Measurements from ENCODE around the gene ATG4A.

ATG4A gene

GRCh38 chrX:108117988-108118387 lies 26.4 kb downstream of the ATG4A start:
- TF ChIP-seq, protein P1, sequence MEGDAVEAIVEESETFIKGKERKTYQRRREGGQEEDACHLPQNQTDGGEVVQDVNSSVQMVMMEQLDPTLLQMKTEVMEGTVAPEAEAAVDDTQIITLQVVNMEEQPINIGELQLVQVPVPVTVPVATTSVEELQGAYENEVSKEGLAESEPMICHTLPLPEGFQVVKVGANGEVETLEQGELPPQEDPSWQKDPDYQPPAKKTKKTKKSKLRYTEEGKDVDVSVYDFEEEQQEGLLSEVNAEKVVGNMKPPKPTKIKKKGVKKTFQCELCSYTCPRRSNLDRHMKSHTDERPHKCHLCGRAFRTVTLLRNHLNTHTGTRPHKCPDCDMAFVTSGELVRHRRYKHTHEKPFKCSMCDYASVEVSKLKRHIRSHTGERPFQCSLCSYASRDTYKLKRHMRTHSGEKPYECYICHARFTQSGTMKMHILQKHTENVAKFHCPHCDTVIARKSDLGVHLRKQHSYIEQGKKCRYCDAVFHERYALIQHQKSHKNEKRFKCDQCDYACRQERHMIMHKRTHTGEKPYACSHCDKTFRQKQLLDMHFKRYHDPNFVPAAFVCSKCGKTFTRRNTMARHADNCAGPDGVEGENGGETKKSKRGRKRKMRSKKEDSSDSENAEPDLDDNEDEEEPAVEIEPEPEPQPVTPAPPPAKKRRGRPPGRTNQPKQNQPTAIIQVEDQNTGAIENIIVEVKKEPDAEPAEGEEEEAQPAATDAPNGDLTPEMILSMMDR (IDR thresholded peaks at IDR 0.05; ENCODE audit: insufficient read depth, low read depth, low read length, missing control alignments) = no peak
- H3K4me3 ChIP-seq (ENCODE audit: low read depth, low read length) = no peak overlapping the region
- no peak for DNase-seq (ENCODE audit: low read depth)

DNA sequence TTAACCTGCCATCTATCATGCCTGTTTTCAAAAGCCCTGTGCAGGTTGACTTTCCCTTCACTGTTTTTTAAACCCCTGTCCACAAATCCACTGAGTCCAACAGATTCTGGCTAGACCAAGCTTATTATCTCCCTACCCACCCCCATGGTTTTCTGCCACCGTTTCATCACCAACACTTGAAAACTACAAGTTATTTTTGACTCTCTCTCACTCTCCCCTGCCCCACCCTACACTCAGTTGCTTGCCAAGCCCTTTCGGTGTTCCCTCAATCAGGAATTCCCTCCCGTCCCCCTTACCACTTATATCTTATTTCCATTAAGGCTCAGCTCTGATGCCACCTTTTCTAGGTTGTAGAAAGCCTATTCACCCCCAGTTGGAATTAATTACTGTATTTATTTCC lies 29.7 kb downstream of the ATG4A start:
- TF ChIP-seq, protein P1 (IDR thresholded peaks at IDR 0.05; ENCODE audit: insufficient read depth, low read depth, low read length, missing control alignments) = no peak
- H3K4me3 ChIP-seq (ENCODE audit: low read depth, low read length) = no peak overlapping the region
- DNase-seq (ENCODE audit: low read depth) = no peak

DNA sequence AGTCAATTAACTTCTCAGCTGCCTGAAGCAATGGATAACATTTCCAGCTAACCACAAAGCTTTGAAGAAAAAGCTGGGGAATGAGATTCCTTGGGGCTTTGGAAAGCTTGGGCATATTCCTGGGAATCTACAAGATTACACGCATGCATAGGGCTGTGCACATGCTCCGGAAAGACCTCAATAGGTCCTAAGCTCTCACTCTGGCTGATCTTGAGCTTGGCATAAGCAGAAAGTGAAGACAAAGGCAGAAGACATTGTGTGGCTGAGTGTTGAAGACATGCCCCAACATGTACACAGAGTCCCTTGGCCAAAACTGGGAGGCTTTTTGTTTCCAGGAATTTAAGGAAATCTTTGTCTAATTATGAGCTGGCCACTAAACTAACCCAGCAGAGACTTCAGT lies 31.2 kb downstream of the ATG4A start:
- DNase-seq (ENCODE audit: low read depth) = no peak
- no peak overlapping the region for H3K4me3 ChIP-seq (ENCODE audit: low read depth, low read length)
- TF ChIP-seq, protein P1 (IDR thresholded peaks at IDR 0.05; ENCODE audit: insufficient read depth, low read depth, low read length, missing control alignments) = no peak

GRCh38 chrX:108123591-108124366 lies 32.2 kb downstream of the ATG4A start:
- no peak for DNase-seq (ENCODE audit: low read depth)
- H3K4me3 ChIP-seq (ENCODE audit: low read depth, low read length) = no peak overlapping the region
- TF ChIP-seq, protein P1 (IDR thresholded peaks at IDR 0.05; ENCODE audit: insufficient read depth, low read depth, low read length, missing control alignments) = no peak

- DNase-seq (ENCODE audit: low read depth) = no peak
- TF ChIP-seq, protein P1 (IDR thresholded peaks at IDR 0.05; ENCODE audit: insufficient read depth, low read depth, low read length, missing control alignments) = no peak
- no peak overlapping the region for H3K4me3 ChIP-seq (ENCODE audit: low read depth, low read length)
Observed at GRCh38 chrX:108126661-108127060, 35.1 kb downstream of the ATG4A start.

DNA sequence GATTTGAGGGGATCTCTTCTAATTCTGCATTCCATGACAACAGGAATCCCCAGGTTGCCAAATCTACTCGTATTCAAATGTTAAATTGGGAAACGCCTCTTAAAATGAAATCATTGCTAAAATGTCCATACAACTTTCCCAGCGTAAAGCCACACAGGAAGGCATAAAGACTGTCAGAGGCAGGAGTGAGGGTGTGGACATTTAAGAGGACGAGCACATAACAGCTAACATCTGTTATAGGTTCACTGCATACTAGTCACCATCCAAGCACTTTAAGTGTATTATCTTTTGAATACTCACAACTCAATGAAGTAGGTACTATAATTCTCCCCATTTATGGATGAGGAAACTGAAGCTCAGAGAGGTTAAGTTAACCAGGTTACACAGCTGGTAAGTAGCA lies 35.6 kb downstream of the ATG4A start:
- no peak overlapping the region for H3K4me3 ChIP-seq (ENCODE audit: low read depth, low read length)
- DNase-seq (ENCODE audit: low read depth) = no peak
- TF ChIP-seq, protein P1 (IDR thresholded peaks at IDR 0.05; ENCODE audit: insufficient read depth, low read depth, low read length, missing control alignments) = no peak

GRCh38 chrX:108130889-108131288 lies 39.3 kb downstream of the ATG4A start:
- TF ChIP-seq, protein P1 (IDR thresholded peaks at IDR 0.05; ENCODE audit: insufficient read depth, low read depth, low read length, missing control alignments) = no peak
- DNase-seq (ENCODE audit: low read depth) = no peak
- no peak overlapping the region for H3K4me3 ChIP-seq (ENCODE audit: low read depth, low read length)
